T-helper 1 cell treated with Interleukin-12 subunit alpha and Interleukin-12 subunit beta and Interleukin-4 antibody, amounts not matched to agents 30 μg/mL and 1 μg/mL, for 36 hours (primary cell): ENCODE measurements around the gene ESYT1.
A peak's percentile ranks its signal among the peaks of the same experiment; 100 is the strongest.

Experiments
- H3K27ac Mint-ChIP-seq: one replicate; pipeline ENCODE4 v1.8.0; 2021; ENCODE audit warnings: mild to moderate bottlenecking, mixed read lengths
- H3K27me3 Mint-ChIP-seq: one replicate; pipeline ENCODE4 v1.8.0; 2021; ENCODE audit warnings: low read depth, mixed read lengths
- H3K36me3 Mint-ChIP-seq: one replicate; pipeline ENCODE4 v1.8.0; 2021; ENCODE audit warnings: low read depth, mixed read lengths
- H3K4me1 Mint-ChIP-seq: one replicate; pipeline ENCODE4 v1.8.0; 2021; ENCODE audit warnings: low read depth, mixed read lengths
- H3K4me3 Mint-ChIP-seq: one replicate; pipeline ENCODE4 v1.8.0; 2021; ENCODE audit warnings: mild to moderate bottlenecking, moderate library complexity, mixed read lengths
- H3K9me3 Mint-ChIP-seq: one replicate; pipeline ENCODE4 v1.8.0; 2021; ENCODE audit warnings: mixed read lengths

Gene ESYT1

GRCh38 chr12:56192582-56192981 lies 64.5 kb downstream of the ESYT1 start:
- no peaks in the 10 kb centered on the region for H3K9me3 Mint-ChIP-seq
- no peak overlapping the region for H3K27ac Mint-ChIP-seq
- H3K4me3 Mint-ChIP-seq: no peak overlapping the region
- no peaks in the 10 kb centered on the region for H3K27me3 Mint-ChIP-seq
- peaks cover 35% of the 10 kb centered on the region for H3K4me1 Mint-ChIP-seq
- H3K36me3 Mint-ChIP-seq: peaks cover 8% of the 10 kb centered on the region

DNA sequence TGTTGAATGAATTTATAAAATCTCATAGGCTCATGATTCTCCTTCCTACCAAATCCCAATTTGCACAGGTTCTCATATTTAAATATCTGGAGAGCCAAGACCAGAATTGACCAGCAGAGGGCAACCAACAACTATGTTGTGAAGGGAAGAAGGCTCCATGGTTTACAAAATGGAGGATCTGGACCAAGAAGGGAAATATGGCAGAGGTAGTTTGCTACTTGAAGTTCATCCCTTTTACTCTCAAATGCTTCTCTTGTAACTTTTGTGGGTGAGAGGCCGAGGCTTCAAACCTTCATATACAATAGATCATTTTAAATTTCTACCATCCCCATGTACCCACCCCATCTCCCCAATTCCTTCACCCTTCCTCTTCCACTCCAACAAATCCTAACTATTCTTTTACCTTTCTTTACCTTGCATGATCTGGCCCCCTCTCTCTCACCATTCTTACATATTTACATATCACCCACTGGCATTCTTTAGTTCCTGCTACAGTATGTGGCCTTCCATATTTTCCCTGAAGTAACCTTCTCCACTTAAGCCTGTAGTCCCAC lies 65.0 kb downstream of the ESYT1 start:
- H3K27me3 Mint-ChIP-seq: no peaks in the 10 kb centered on the region
- H3K9me3 Mint-ChIP-seq: no peaks in the 10 kb centered on the region
- H3K4me3 Mint-ChIP-seq: no peak overlapping the region
- H3K4me1 Mint-ChIP-seq: peaks cover 29% of the 10 kb centered on the region
- H3K36me3 Mint-ChIP-seq: peaks cover 8% of the 10 kb centered on the region
- H3K27ac Mint-ChIP-seq: peak overlapping the region; percentile 37
